K562 (cell line): Measurements from ENCODE around the gene AGAP1. TPM values are rescaled to one million over a fixed set of nuclear protein-coding genes. Genes with fewer than 3 reads are reported as not detected.

ENCODE experiments used
- ATAC-seq: fragments of 200-7000 bp; cut with Tn5 transposase; 3 replicates; pipeline ENCODE4 v1.9.1; 2020; ENCODE audit warnings: moderate library complexity
- BruUV-seq: library from RNA; stranded (reverse); fragments of 400-500 nt; replicated peaks from 2 replicates; lab custom pipeline; 2021; lab: Mats Ljungman, UMichigan
- CTCF ChIA-PET: fragments of 300-600 bp; formaldehyde crosslinking; extraction: SDS; loops from one replicate; lab custom pipeline; 2021; ENCODE audit warnings: low intra/inter-chr PET ratio; lab: Yijun Ruan, JAX
- POLR2A ChIA-PET: fragments of 300-600, 350-650 bp; sonication (Branson Sonifier 250); formaldehyde crosslinking; extraction: SDS; loops from one replicate; lab custom pipeline; 2021; ENCODE audit warnings: antibody characterized with exemption, inconsistent platforms; lab: Yijun Ruan, JAX
- DNase-seq, 4 experiments: peaks; one replicate each; pipeline versions ENCODE4 v3.0.0 to v3.0.0-alpha.2; 2011 to 2018; ENCODE audit warnings: low spot score in 3 of 4, mixed read lengths in 3 of 4; ENCODE audit errors: extremely low read depth in 1 of 4
- FAIRE-seq: peaks from 2 replicates; lab custom pipeline; 2011; peaks lifted over from hg19 to GRCh38; lab: Jason Lieb, UNC
- H2AFZ ChIP-seq: 2 replicates; pipeline ENCODE4 v1.6.0; 2011; ENCODE audit warnings: low read depth, low read length, control low read depth, inconsistent platforms
- H3K27ac ChIP-seq: fragments of 200-600 bp; 3 replicates; pipeline ENCODE4 v1.8.0; 2011; ENCODE audit warnings: low read depth, mild to moderate bottlenecking, control low read depth, inconsistent platforms, low read length, moderate library complexity, mixed read lengths; ENCODE audit errors: extremely low read depth
- H3K27me3 ChIP-seq, 2 experiments: fragments of 300-600 bp in 1 of 2; 2 replicates in 1 of 2; 3 replicates in 1 of 2; pipeline versions ENCODE4 v1.6.0 to v1.8.0; 2011; ENCODE audit warnings: inconsistent platforms in 2 of 2, low read length in 2 of 2, mild to moderate bottlenecking in 1 of 2, mixed read lengths in 1 of 2, moderate library complexity in 1 of 2; ENCODE audit not compliant: control insufficient read depth in 2 of 2, insufficient read depth in 2 of 2
- H3K36me3 ChIP-seq: fragments of 300-600 bp; 3 replicates; pipeline ENCODE4 v1.8.0; 2011; ENCODE audit warnings: mild to moderate bottlenecking, low read length, inconsistent platforms; ENCODE audit not compliant: control insufficient read depth, insufficient read depth
- H3K4me1 ChIP-seq, 2 experiments: fragments of 200-600 bp in 1 of 2; replicated peaks in 1 of 2; 2 replicates in 1 of 2; 3 replicates in 1 of 2; pipeline versions ENCODE4 v1.5.1 to v1.8.0; 2011; ENCODE audit warnings: inconsistent platforms in 2 of 2, low read length in 2 of 2, mild to moderate bottlenecking in 1 of 2, mixed read lengths in 1 of 2, moderate library complexity in 1 of 2; ENCODE audit not compliant: control insufficient read depth in 2 of 2, insufficient read depth in 2 of 2
- H3K4me2 ChIP-seq: 2 replicates; pipeline ENCODE4 v1.6.1; 2011; ENCODE audit warnings: low read length, control low read depth, inconsistent platforms, mixed read lengths; ENCODE audit not compliant: insufficient read depth
- H3K4me3 ChIP-seq: fragments of 200-600 bp; sonication (generic), shearing (Covaris generic); 2 replicates; pipeline ENCODE4 v1.5.1; 2016; ENCODE audit warnings: control low read depth, inconsistent platforms
- H3K79me2 ChIP-seq: fragments of 200-600 bp; 3 replicates; pipeline ENCODE4 v1.8.0; 2011; ENCODE audit warnings: low read length, inconsistent platforms; ENCODE audit not compliant: control insufficient read depth, insufficient read depth
- H3K9ac ChIP-seq, 2 experiments: 2 replicates each; pipeline versions ENCODE4 v1.6.0 to v1.6.1; 2011; ENCODE audit warnings: low read depth in 2 of 2, low read length in 2 of 2, control low read depth in 1 of 2, inconsistent platforms in 1 of 2, mild to moderate bottlenecking in 1 of 2, mixed read lengths in 1 of 2; ENCODE audit not compliant: insufficient read depth in 1 of 2
- H3K9me1 ChIP-seq: one replicate; pipeline ENCODE4 v1.6.0; 2011; ENCODE audit warnings: inconsistent platforms, mild to moderate bottlenecking, low read length, moderate library complexity; ENCODE audit not compliant: control insufficient read depth, insufficient read depth
- H3K9me3 ChIP-seq: replicated peaks from 2 replicates; pipeline ENCODE4 v1.5.1; 2011; ENCODE audit warnings: low read depth, low read length, inconsistent platforms; ENCODE audit not compliant: control insufficient read depth, insufficient read depth
- H4K20me1 ChIP-seq: replicated peaks from 2 replicates; pipeline ENCODE4 v1.6.1; 2011; ENCODE audit warnings: low read length, inconsistent platforms, mixed read lengths; ENCODE audit not compliant: control insufficient read depth, insufficient read depth
- CC2D1A ChIP-seq: fragments of 450-650 bp; IDR thresholded peaks from 2 replicates; pipeline ENCODE4 v1.6.1; 2017; ENCODE audit warnings: mild to moderate bottlenecking
- CREB5 ChIP-seq: fragments of 250-450 bp; sonication (Bioruptor Pico); IDR thresholded peaks from 2 replicates; pipeline ENCODE4 v1.5.0; 2020; ENCODE audit warnings: mild to moderate bottlenecking
- GABPB1 ChIP-seq: sonication (generic); formaldehyde crosslinking; IDR thresholded peaks from 2 replicates; pipeline ENCODE4 v1.8.0; 2022; ENCODE audit warnings: mild to moderate bottlenecking, missing genetic modification reagents
- HDAC6 ChIP-seq: IDR thresholded peaks from 2 replicates; pipeline ENCODE4 v1.6.1; 2012; ENCODE audit warnings: low read depth, mild to moderate bottlenecking, control low read depth, inconsistent platforms, low read length, moderate library complexity
- MNT ChIP-seq, 2 experiments: fragments of 450-650 bp; conservative IDR thresholded peaks; 2 replicates each; pipeline ENCODE4 v1.6.1; 2017; ENCODE audit warnings: mild to moderate bottlenecking in 2 of 2, moderate library complexity in 2 of 2
- POLR2H ChIP-seq: IDR thresholded peaks from 2 replicates; pipeline ENCODE4 v1.6.1; 2016; ENCODE audit warnings: missing genetic modification characterization, low read depth, mild to moderate bottlenecking, control low read depth, missing compliant biosample characterization, moderate library complexity
- POLR3G ChIP-seq: IDR thresholded peaks from 2 replicates; pipeline ENCODE4 v1.6.1; 2011; ENCODE audit not compliant: insufficient read length, insufficient replicate concordance; ENCODE audit errors: extremely low read depth
- SIX5 ChIP-seq, 2 experiments: IDR thresholded peaks; 2 replicates each; pipeline ENCODE4 v1.6.1; 2011; ENCODE audit warnings: low read length in 2 of 2, borderline replicate concordance in 1 of 2, low read depth in 1 of 2, mild to moderate bottlenecking in 1 of 2, moderate library complexity in 1 of 2; ENCODE audit not compliant: insufficient read depth in 1 of 2
- TAF7 ChIP-seq: fragments of 450-650 bp; IDR thresholded peaks from 2 replicates; pipeline ENCODE4 v1.6.1; 2016; ENCODE audit warnings: missing genetic modification characterization, missing compliant biosample characterization
- TSHZ1 ChIP-seq: fragments of 250-450 bp; sonication (Bioruptor Pico); IDR thresholded peaks from 2 replicates; pipeline ENCODE4 v1.4.0; 2020; ENCODE audit warnings: mild to moderate bottlenecking, moderate library complexity
- ZBTB9 ChIP-seq: fragments of 450-650 bp; formaldehyde crosslinking; IDR thresholded peaks from 2 replicates; pipeline ENCODE4 v1.4.0; 2020; ENCODE audit warnings: mild to moderate bottlenecking, moderate library complexity
- ZC3H4 ChIP-seq: sonication (generic); formaldehyde crosslinking; IDR thresholded peaks from 2 replicates; pipeline ENCODE4 v1.9.0; 2021; ENCODE audit warnings: missing genetic modification reagents, borderline replicate concordance
- ZNF133 ChIP-seq: fragments of 250-450 bp; sonication (Bioruptor Pico); IDR thresholded peaks from 2 replicates; pipeline ENCODE4 v1.4.0; 2020; ENCODE audit warnings: mild to moderate bottlenecking
- ZNF217 ChIP-seq: sonication (generic); formaldehyde crosslinking; IDR thresholded peaks from 2 replicates; pipeline ENCODE4 v1.8.0; 2022; ENCODE audit warnings: mild to moderate bottlenecking, missing genetic modification reagents
- ZNF436 ChIP-seq: fragments of 250-450, 450-650 bp; sonication (Bioruptor Pico); formaldehyde crosslinking; IDR thresholded peaks from 2 replicates; pipeline ENCODE4 v1.7.0; 2020; ENCODE audit warnings: mild to moderate bottlenecking
- ZNF696 ChIP-seq: fragments of 250-450 bp; sonication (Bioruptor Pico); conservative IDR thresholded peaks from 2 replicates; pipeline ENCODE4 v1.4.0; 2020; ENCODE audit warnings: mild to moderate bottlenecking, moderate library complexity
- WGBS: fragments of 100-300 bp; shearing (Covaris generic); methylation state at CpG from one replicate; pipeline ENCODE4 v1.1.6; 2016; ENCODE audit warnings: low coverage, mixed read lengths; ENCODE audit not compliant: insufficient coverage; ENCODE audit errors: missing lambda C conversion rate; 5-methylcytosine and 5-hydroxymethylcytosine counted together
- in situ Hi-C: fragments of 300-500 bp; cut with MboI; formaldehyde crosslinking; loops from 4 replicates; pipeline ENCODE4 v1.15.0; 2018; ENCODE audit warnings: inconsistent platforms, mixed read lengths
- intact Hi-C: fragments of 100-400 bp; cut with micrococcal nuclease; formaldehyde crosslinking; loops from 2 replicates; pipeline ENCODE4 v1.14.2; 2022
- polyA plus RNA-seq, 8 experiments: library from polyadenylated mRNA; depleted of rRNA in 4 of 8; stranded (reverse) in 5 of 8; unstranded in 3 of 8; fragments of >200 nt; fragmentation: Nextera tagmentation in 2 of 8; fragmentation: Illumina TruSeq in 1 of 8; extraction: Ambion mirVana in 2 of 8; extraction: Trizol in 1 of 8; gene quantifications; 2 replicates each; pipeline versions ENCODE4 v1.2.1 to v1.2.3, GENCODE V29; 2011 to 2014; ENCODE audit warnings: inconsistent platforms in 1 of 8, missing spikeins in 1 of 8
- total RNA-seq, 7 experiments: library from RNA; depleted of rRNA in 6 of 7; stranded (reverse); fragments of >200 nt in 6 of 7; fragmentation: Illumina TruSeq in 2 of 7; extraction: Trizol in 2 of 7; gene quantifications; 2 replicates each; pipeline versions ENCODE4 v1.2.1 to v1.2.3, GENCODE V29; 2011 to 2021; ENCODE audit warnings: low replicate concordance in 1 of 7

The AGAP1 gene
- total and polyA plus RNA-seq, 9 of the 15 experiments (the other 6 are each of a cell fraction or from before 2014, with no cell fraction given): 1.3 to 24.0 (median 10.6) TPM

- Histone ChIP-seq H3K4me3 (no peak overlapping the region), H2AFZ (no peak overlapping the region), H3K4me2 (no peak overlapping the region), H3K79me2 (peaks cover 75% of the 10 kb centered on the region)
- no peak; the same call in 2 of the 3 replicates for ATAC-seq
- POLR2A ChIA-PET: no interaction called here
- intact Hi-C loops: no loop called here
- TF ChIP-seq ZNF133 (CRISPR knock-in tag): no peak
- TF ChIP-seq ZNF696 (CRISPR knock-in tag): no peak
- TF ChIP-seq ZNF436 (CRISPR knock-in tag): no peak
- TF ChIP-seq ZBTB9: no peak
- no peak for TF ChIP-seq GABPB1 (CRISPR knock-in tag)
- TF ChIP-seq TAF7: no peak
- TF ChIP-seq HDAC6: no peak
- TF ChIP-seq ZC3H4 (CRISPR knock-in tag): no peak
- TF ChIP-seq CC2D1A: no peak
- TF ChIP-seq MNT (conservative IDR thresholded peaks at IDR 0.05): no peak
- TF ChIP-seq SIX5 (IDR thresholded peaks at IDR 0.05; ENCODE audit: borderline replicate concordance in 1 of 2, insufficient read depth in 1 of 2, low read depth in 1 of 2, low read length in 2 of 2): no peak
- TF ChIP-seq ZNF217: no peak
- TF ChIP-seq TSHZ1 (CRISPR knock-in tag): no peak
- TF ChIP-seq POLR3G: no peak
- no peak for TF ChIP-seq CREB5 (CRISPR knock-in tag)
- no peak for TF ChIP-seq POLR2H (tag)
- TF ChIP-seq, all 486 proteins: peak for 0
- Histone ChIP-seq H3K4me1 (peaks cover 5% of the 10 kb centered on the region in 2 experiments; a peak in 2 of 5 replicates), H3K9me1 (no peaks in the 10 kb centered on the region), H3K36me3 (no peaks in the 10 kb centered on the region; the same call in 2 of the 3 replicates), H3K9ac (no peak overlapping the region), H4K20me1 (peaks cover 31% of the 10 kb centered on the region), H3K27ac (no peak overlapping the region), H3K9me3 (no peaks in the 10 kb centered on the region), H3K27me3 (no peaks in the 10 kb centered on the region)
- DNase-seq (no peak), FAIRE-seq (no peak)
- CTCF ChIA-PET: no interaction called here
- WGBS: 39% methylated on average over 4 of the region's 4 CpGs
- in situ Hi-C loops: no loop called here
- no TSS peak for BruUV-seq
Observed at GRCh38 chr2:235570256-235570655, 76.4 kb downstream of the AGAP1 start.
